GM18909 (cell line): ENCODE data around the gene VRK3.
"Not testable (repeated sequence)": the region's sequence is repeated elsewhere in the genome, so short reads cannot be mapped to it uniquely, and the experiment has no call there.

Experiments
- ATAC-seq: cut with Tn5 transposase; IDR thresholded peaks from one replicate; pipeline ENCODE4 v1.9.1; 2021; ENCODE audit warnings: mild to moderate bottlenecking; ENCODE audit not compliant: unreplicated experiment, poor library complexity

VRK3 gene

GRCh38 chr19:49960980-49961379 is 64.2 kb downstream of the VRK3 start, which contains the start of gene SIGLEC11:
SIGLEC11 (minus strand) TSS chr19:49961172; CDS start chr19:49961081, 91 bp downstream.
- not testable (repeated sequence) for ATAC-seq

- not testable (repeated sequence) for ATAC-seq
These were observed 65.3 kb downstream of the VRK3 start for GRCh38 chr19:49959892-49960291.

- ATAC-seq, result not testable (repeated sequence)
These were observed 66.6 kb downstream of the VRK3 start for GRCh38 chr19:49958596-49958995.

- ATAC-seq, result not testable (repeated sequence)
These were observed 67.0 kb downstream of the VRK3 start for GRCh38 chr19:49958144-49958543.

- ATAC-seq, result no peak
These were observed 67.8 kb downstream of the VRK3 start for GRCh38 chr19:49957262-49957915.

GRCh38 chr19:49956115-49956495 is 69.1 kb downstream of the VRK3 start:
- ATAC-seq, result no peak

- ATAC-seq, result no peak
These were observed 70.2 kb downstream of the VRK3 start for GRCh38 chr19:49954933-49955332.

- no peak for ATAC-seq
These were observed 70.9 kb downstream of the VRK3 start for GRCh38 chr19:49954092-49954829.

GRCh38 chr19:49953416-49953815 is 71.8 kb downstream of the VRK3 start:
- no peak for ATAC-seq

- ATAC-seq, result no peak
These were observed 72.3 kb downstream of the VRK3 start for GRCh38 chr19:49952906-49953305.

- ATAC-seq, result no peak
These were observed 72.7 kb downstream of the VRK3 start for GRCh38 chr19:49952479-49952836.

- no peak for ATAC-seq
These were observed 73.2 kb downstream of the VRK3 start for GRCh38 chr19:49951806-49952478.

GRCh38 chr19:49950956-49951526 is 74.1 kb downstream of the VRK3 start:
- ATAC-seq, result no peak

- no peak for ATAC-seq
These were observed 74.6 kb downstream of the VRK3 start for GRCh38 chr19:49950590-49950948.

- no peak for ATAC-seq
These were observed 75.2 kb downstream of the VRK3 start for GRCh38 chr19:49949742-49950589.

GRCh38 chr19:49946415-49946814 is 78.8 kb downstream of the VRK3 start:
- ATAC-seq, result no peak

GRCh38 chr19:49944567-49944966 is 80.6 kb downstream of the VRK3 start:
- not testable (repeated sequence) for ATAC-seq

GRCh38 chr19:49940482-49940791 is 84.7 kb downstream of the VRK3 start:
- no peak for ATAC-seq

GRCh38 chr19:49939721-49940481 is 85.3 kb downstream of the VRK3 start:
- no peak for ATAC-seq

- ATAC-seq, result no peak
These were observed 86.5 kb downstream of the VRK3 start for GRCh38 chr19:49938662-49939061.
